HFFc6 (cell line): ENCODE results near the gene C19orf47. TPM values are rescaled to one million over a fixed set of nuclear protein-coding genes. Genes with fewer than 3 reads are reported as not detected.

Source experiments
- DNase-seq: peaks from one replicate; pipeline ENCODE4 v3.0.0-alpha.2; 2018
- H3K27ac Mint-ChIP-seq: 2 replicates; pipeline ENCODE4 v1.8.0; 2020; ENCODE audit warnings: mild to moderate bottlenecking, mixed read lengths
- H3K27me3 Mint-ChIP-seq: 2 replicates; pipeline ENCODE4 v1.8.0; 2021; ENCODE audit warnings: mild to moderate bottlenecking, moderate library complexity, mixed read lengths; ENCODE audit not compliant: insufficient read depth
- H3K36me3 Mint-ChIP-seq: 2 replicates; pipeline ENCODE4 v1.8.0; 2021; ENCODE audit warnings: low read depth, mixed read lengths
- H3K4me1 Mint-ChIP-seq: 2 replicates; pipeline ENCODE4 v1.8.0; 2020; ENCODE audit warnings: low read depth, mixed read lengths
- H3K4me3 Mint-ChIP-seq: 2 replicates; pipeline ENCODE4 v1.8.0; 2020; ENCODE audit warnings: mild to moderate bottlenecking, moderate library complexity, mixed read lengths
- H3K9me3 Mint-ChIP-seq: 2 replicates; pipeline ENCODE4 v1.8.0; 2020; ENCODE audit warnings: mild to moderate bottlenecking, mixed read lengths
- total RNA-seq, 6 experiments: library from RNA; stranded (reverse); fragmentation: NEBNext Ultra II Directional; extraction: Animal tissue kit (Norgen Biotek cat#: 25700); gene quantifications; 2 replicates in 1 of 6; 3 replicates in 5 of 6; pipeline ENCODE4 v1.2.3, GENCODE V29; 2021
- TF ChIP-seq, protein P1 (sequence below): fragments of 200-600 bp; sonication (generic); IDR thresholded peaks from 2 replicates; pipeline ENCODE4 v1.5.0; 2021; ENCODE audit warnings: antibody characterized with exemption, mild to moderate bottlenecking

C19orf47 gene
- total RNA-seq, 6 experiments from 2014 or later, result 15.8 to 20.0 (median 18.5) TPM

DNA sequence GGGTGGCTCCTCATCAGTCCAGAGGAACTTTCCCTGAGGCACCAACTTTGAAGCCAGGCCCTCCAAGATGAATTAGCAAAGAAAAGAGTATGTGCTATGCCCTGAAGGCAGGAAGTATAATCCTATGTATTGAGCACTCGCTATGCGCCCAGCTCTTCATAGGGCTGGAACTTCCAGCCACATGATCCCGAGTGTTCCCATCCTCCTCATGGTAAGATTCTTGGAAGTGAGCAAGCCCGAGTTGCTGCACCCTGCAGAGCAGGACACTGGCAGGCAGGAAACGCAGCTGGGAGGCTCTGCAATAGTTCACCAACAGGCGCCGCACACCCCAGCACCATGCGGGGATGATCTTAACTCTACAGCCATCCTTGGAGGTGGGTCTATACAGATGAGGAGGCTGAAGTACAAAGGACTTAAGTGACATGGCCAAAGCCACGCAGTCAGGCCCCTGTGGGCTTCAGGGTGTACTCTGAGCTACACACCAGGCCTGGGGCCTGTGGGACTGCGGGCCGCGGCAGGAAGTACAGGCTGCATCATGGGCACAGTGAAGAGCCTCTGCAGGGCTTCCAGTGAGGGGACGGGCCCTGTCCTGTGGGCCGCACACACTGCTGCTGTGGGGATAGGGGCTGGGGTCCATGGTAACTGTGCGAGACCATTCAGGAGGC lies 25.1 kb downstream of the C19orf47 start:
- peaks cover 20% of the 10 kb centered on the region for H3K36me3 Mint-ChIP-seq
- no peak for DNase-seq
- peak overlapping the region; percentile 81 for H3K27ac Mint-ChIP-seq
- TF ChIP-seq, protein P1, sequence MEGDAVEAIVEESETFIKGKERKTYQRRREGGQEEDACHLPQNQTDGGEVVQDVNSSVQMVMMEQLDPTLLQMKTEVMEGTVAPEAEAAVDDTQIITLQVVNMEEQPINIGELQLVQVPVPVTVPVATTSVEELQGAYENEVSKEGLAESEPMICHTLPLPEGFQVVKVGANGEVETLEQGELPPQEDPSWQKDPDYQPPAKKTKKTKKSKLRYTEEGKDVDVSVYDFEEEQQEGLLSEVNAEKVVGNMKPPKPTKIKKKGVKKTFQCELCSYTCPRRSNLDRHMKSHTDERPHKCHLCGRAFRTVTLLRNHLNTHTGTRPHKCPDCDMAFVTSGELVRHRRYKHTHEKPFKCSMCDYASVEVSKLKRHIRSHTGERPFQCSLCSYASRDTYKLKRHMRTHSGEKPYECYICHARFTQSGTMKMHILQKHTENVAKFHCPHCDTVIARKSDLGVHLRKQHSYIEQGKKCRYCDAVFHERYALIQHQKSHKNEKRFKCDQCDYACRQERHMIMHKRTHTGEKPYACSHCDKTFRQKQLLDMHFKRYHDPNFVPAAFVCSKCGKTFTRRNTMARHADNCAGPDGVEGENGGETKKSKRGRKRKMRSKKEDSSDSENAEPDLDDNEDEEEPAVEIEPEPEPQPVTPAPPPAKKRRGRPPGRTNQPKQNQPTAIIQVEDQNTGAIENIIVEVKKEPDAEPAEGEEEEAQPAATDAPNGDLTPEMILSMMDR, result no peak
- peaks cover 3% of the 10 kb centered on the region for H3K27me3 Mint-ChIP-seq
- H3K4me1 Mint-ChIP-seq, result peaks cover 19% of the 10 kb centered on the region
- H3K4me3 Mint-ChIP-seq, result no peak overlapping the region
- no peaks in the 10 kb centered on the region for H3K9me3 Mint-ChIP-seq

DNA sequence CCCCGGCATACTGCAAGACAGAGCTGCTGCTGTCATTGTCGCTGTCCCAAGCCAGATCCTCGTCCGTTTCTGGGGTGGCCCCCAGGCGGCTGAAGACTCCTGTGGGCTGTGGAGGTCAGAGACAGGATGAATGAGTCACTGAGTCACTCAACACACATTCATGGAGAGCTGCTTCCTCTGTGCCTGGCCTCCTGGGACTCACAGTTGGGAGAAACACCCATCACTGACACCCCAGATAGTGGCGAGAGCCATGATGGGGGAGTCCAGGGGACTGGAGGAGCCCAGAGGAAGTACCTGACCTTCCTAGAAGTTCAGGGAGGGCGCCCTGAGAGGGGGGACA lies 26.0 kb downstream of the C19orf47 start:
- Mint-ChIP-seq H3K27me3 (peaks cover 3% of the 10 kb centered on the region), H3K36me3 (peaks cover 20% of the 10 kb centered on the region), H3K4me3 (peak overlapping the region; percentile 10; the same call in 1 of the 2 replicates), H3K27ac (peak overlapping the region; percentile 81), H3K4me1 (peaks cover 19% of the 10 kb centered on the region), H3K9me3 (no peaks in the 10 kb centered on the region)
- DNase-seq, result peak; percentile 39
- TF ChIP-seq, protein P1, result no peak

DNA sequence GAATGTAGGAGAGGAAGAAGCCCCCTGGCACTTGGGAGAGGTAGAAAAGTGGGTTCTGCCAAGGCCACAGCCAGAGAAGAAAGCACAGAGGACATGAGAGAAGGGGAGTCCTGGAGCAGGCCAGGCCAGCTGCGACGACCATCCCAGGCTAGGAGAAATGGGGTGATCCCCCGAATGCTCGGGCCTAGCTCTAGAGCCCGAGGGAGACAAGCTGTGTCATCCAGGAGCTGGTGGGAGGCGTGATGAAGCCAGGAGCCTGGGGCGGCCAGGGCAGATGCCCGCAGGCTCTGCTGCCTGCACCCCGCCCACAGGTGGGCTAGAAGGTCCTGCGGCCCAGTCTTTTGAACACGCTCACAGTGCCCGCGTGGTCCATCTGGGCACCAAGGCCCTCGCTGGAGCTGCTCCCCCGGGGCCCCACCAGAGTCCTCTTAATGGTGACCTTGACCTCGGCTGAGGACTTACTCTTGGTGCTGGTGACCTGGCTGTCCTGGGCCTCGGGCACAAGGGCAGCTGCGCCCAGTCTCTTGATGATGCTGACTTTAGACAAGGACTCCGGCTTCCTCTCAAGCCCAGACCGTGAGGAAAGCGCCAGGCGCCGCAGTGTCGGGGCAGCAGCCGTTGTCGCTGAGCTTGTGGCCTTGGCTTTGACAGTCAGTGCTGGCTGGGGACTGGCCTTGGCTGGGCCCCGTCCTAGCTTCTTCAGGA lies 26.5 kb downstream of the C19orf47 start:
- no peaks in the 10 kb centered on the region for H3K9me3 Mint-ChIP-seq
- no peak overlapping the region for H3K4me3 Mint-ChIP-seq
- peaks cover 20% of the 10 kb centered on the region for H3K36me3 Mint-ChIP-seq
- H3K4me1 Mint-ChIP-seq, result peaks cover 19% of the 10 kb centered on the region
- TF ChIP-seq, protein P1, result no peak
- DNase-seq, result no peak
- peaks cover 3% of the 10 kb centered on the region for H3K27me3 Mint-ChIP-seq
- H3K27ac Mint-ChIP-seq, result peak overlapping the region; percentile 81

DNA sequence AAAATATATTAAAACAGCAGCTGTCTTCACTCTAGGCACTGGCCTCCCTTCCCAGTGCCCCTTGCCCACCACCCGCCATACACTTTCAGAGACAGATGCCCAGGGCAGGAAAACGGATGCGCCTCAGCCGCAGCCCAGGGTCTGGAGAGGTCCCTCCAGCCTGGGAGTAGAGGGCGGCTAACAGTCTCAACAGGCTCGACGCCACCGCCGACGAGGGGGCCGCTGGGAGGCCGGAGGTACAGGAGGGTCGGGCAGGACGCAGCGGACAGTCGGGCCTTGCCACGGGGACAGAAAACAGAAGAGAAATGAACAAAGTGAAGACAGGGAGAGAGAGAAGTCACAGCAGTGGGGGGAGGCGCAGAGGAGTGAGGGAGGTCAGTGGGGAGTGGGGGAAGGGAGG lies 27.1 kb downstream of the C19orf47 start:
- TF ChIP-seq, protein P1, result no peak
- Mint-ChIP-seq H3K4me1 (peaks cover 19% of the 10 kb centered on the region), H3K4me3 (no peak overlapping the region), H3K36me3 (peaks cover 20% of the 10 kb centered on the region), H3K27ac (no peak overlapping the region), H3K9me3 (no peaks in the 10 kb centered on the region), H3K27me3 (peaks cover 3% of the 10 kb centered on the region)
- DNase-seq, result no peak

DNA sequence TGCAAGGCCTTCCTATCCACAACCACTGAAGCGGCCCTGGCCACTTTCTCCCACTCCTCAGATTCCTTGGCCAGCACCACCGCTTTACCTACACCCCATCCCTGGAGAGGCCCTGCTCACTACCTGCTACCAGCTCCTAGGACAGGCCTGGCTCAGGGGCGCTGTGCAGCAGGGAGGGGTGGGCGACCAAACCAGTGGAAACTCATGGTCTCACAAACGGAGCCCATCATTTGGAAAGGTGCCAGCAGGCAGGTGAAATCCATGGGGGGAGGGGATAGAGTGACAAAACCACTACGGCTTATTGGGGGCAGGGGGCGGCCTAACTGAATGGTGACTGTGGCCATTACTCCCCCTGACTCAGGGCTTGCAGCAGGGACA lies 27.6 kb downstream of the C19orf47 start:
- H3K9me3 Mint-ChIP-seq, result no peaks in the 10 kb centered on the region
- H3K4me1 Mint-ChIP-seq, result peaks cover 19% of the 10 kb centered on the region
- DNase-seq, result no peak
- peaks cover 20% of the 10 kb centered on the region for H3K36me3 Mint-ChIP-seq
- H3K27me3 Mint-ChIP-seq, result peaks cover 3% of the 10 kb centered on the region
- no peak overlapping the region for H3K27ac Mint-ChIP-seq
- no peak overlapping the region for H3K4me3 Mint-ChIP-seq
- TF ChIP-seq, protein P1, result no peak
